H9 (cell line): ENCODE results near the gene USP6NL. TPM values are rescaled to one million over a fixed set of nuclear protein-coding genes. Genes with fewer than 3 reads are reported as not detected.

Experiments
- DNase-seq: peaks from one replicate; pipeline ENCODE4 v3.0.0-alpha.2; 2017
- H2AFZ ChIP-seq: one replicate; pipeline ENCODE4 v1.6.1; 2013; ENCODE audit warnings: mild to moderate bottlenecking, low read length, control low read depth, moderate library complexity
- H2AK5ac ChIP-seq: 2 replicates; pipeline ENCODE4 v1.6.1; 2013; ENCODE audit warnings: low read length, control low read depth, mixed read lengths; ENCODE audit not compliant: insufficient read length
- H2BK120ac ChIP-seq: one replicate; pipeline ENCODE4 v1.6.1; 2013; ENCODE audit warnings: low read depth, mild to moderate bottlenecking, low read length, control low read depth, inconsistent platforms; ENCODE audit not compliant: poor library complexity, severe bottlenecking
- H2BK12ac ChIP-seq: 2 replicates; pipeline ENCODE4 v1.6.1; 2013; ENCODE audit warnings: low read length, control low read depth, mixed read lengths, low read depth; ENCODE audit not compliant: insufficient read length
- H2BK15ac ChIP-seq: 2 replicates; pipeline ENCODE4 v1.6.1; 2013; ENCODE audit warnings: low read depth, low read length, control low read depth
- H2BK20ac ChIP-seq: one replicate; pipeline ENCODE4 v1.6.1; 2013; ENCODE audit warnings: low read depth, mild to moderate bottlenecking, low read length, control low read depth, inconsistent platforms; ENCODE audit not compliant: poor library complexity, severe bottlenecking
- H2BK5ac ChIP-seq: 2 replicates; pipeline ENCODE4 v1.6.1; 2013; ENCODE audit warnings: low read length, control low read depth, mixed read lengths; ENCODE audit not compliant: insufficient read length
- H3K14ac ChIP-seq: 2 replicates; pipeline ENCODE4 v1.6.1; 2013; ENCODE audit warnings: low read length, control low read depth; ENCODE audit not compliant: insufficient read depth
- H3K18ac ChIP-seq: 2 replicates; pipeline ENCODE4 v1.6.1; 2013; ENCODE audit warnings: low read depth, mild to moderate bottlenecking, mixed read lengths, low read length, control low read depth; ENCODE audit not compliant: insufficient read length
- H3K23ac ChIP-seq: 2 replicates; pipeline ENCODE4 v1.6.1; 2013; ENCODE audit warnings: low read length, control low read depth, mixed read lengths, low read depth; ENCODE audit not compliant: insufficient read length
- H3K23me2 ChIP-seq: 2 replicates; pipeline ENCODE4 v1.6.1; 2013; ENCODE audit warnings: low read depth, mild to moderate bottlenecking, mixed read lengths, low read length, control low read depth; ENCODE audit not compliant: insufficient read length, poor library complexity, severe bottlenecking
- H3K27ac ChIP-seq: 2 replicates; pipeline ENCODE4 v1.5.1; 2013; ENCODE audit warnings: low read length, control low read depth, mixed read lengths, low read depth; ENCODE audit not compliant: insufficient read length
- H3K27me3 ChIP-seq: 2 replicates; pipeline ENCODE4 v1.6.1; 2013; ENCODE audit warnings: low read length, control low read depth, inconsistent platforms; ENCODE audit not compliant: insufficient read depth
- H3K4ac ChIP-seq: 2 replicates; pipeline ENCODE4 v1.6.1; 2013; ENCODE audit warnings: low read depth, mild to moderate bottlenecking, control low read depth, inconsistent platforms, low read length, moderate library complexity
- H3K4me1 ChIP-seq: 2 replicates; pipeline ENCODE4 v1.6.1; 2013; ENCODE audit warnings: low read length, control low read depth, inconsistent platforms; ENCODE audit not compliant: insufficient read depth
- H3K4me2 ChIP-seq: 2 replicates; pipeline ENCODE4 v1.6.1; 2013; ENCODE audit warnings: low read length, control low read depth, mixed read lengths; ENCODE audit not compliant: insufficient read length, insufficient read depth
- H3K56ac ChIP-seq: 2 replicates; pipeline ENCODE4 v1.6.1; 2013; ENCODE audit warnings: low read depth, mild to moderate bottlenecking, mixed read lengths, low read length, control low read depth; ENCODE audit not compliant: insufficient read length
- H3K79me1 ChIP-seq: 2 replicates; pipeline ENCODE4 v1.6.1; 2013; ENCODE audit warnings: low read depth, mild to moderate bottlenecking, moderate library complexity, low read length, control low read depth, inconsistent platforms; ENCODE audit not compliant: insufficient read depth, poor library complexity, severe bottlenecking
- H3K79me2 ChIP-seq: 2 replicates; pipeline ENCODE4 v1.6.1; 2013; ENCODE audit warnings: low read length, control low read depth, inconsistent platforms; ENCODE audit not compliant: insufficient read depth
- H3K9ac ChIP-seq: 2 replicates; pipeline ENCODE4 v1.6.1; 2013; ENCODE audit warnings: low read length, control low read depth, mixed read lengths; ENCODE audit not compliant: insufficient read length; ENCODE audit errors: extremely low read depth
- H3K9me3 ChIP-seq: one replicate; pipeline ENCODE4 v1.6.1; 2013; ENCODE audit warnings: low read depth, low read length, inconsistent platforms; ENCODE audit not compliant: control insufficient read depth
- H3T11ph ChIP-seq: one replicate; pipeline ENCODE4 v1.6.1; 2013; ENCODE audit warnings: mild to moderate bottlenecking, low read length, control low read depth, inconsistent platforms
- H4K20me1 ChIP-seq: one replicate; pipeline ENCODE4 v1.6.1; 2013; ENCODE audit not compliant: control insufficient read depth, insufficient read length, insufficient read depth
- H4K5ac ChIP-seq: 2 replicates; pipeline ENCODE4 v1.6.1; 2013; ENCODE audit warnings: low read depth, mild to moderate bottlenecking, mixed read lengths, low read length, control low read depth; ENCODE audit not compliant: insufficient read length
- H4K8ac ChIP-seq: replicated peaks from 2 replicates; pipeline ENCODE4 v1.6.1; 2013; ENCODE audit warnings: low read length, control low read depth, mixed read lengths, low read depth; ENCODE audit not compliant: insufficient read length
- H4K91ac ChIP-seq: 2 replicates; pipeline ENCODE4 v1.6.1; 2013; ENCODE audit warnings: low read depth, mild to moderate bottlenecking, moderate library complexity, mixed read lengths, low read length, control low read depth; ENCODE audit not compliant: insufficient read length
- H3K27ac Mint-ChIP-seq, 3 experiments: 2 replicates in 2 of 3; 3 replicates in 1 of 3; pipeline ENCODE4 v1.8.0; 2020 to 2021; ENCODE audit warnings: mixed read lengths in 3 of 3, mild to moderate bottlenecking in 1 of 3, moderate library complexity in 1 of 3
- H3K27me3 Mint-ChIP-seq: 2 replicates; pipeline ENCODE4 v1.8.0; 2021; ENCODE audit warnings: low read depth, mild to moderate bottlenecking, moderate library complexity, mixed read lengths
- H3K36me3 Mint-ChIP-seq, 3 experiments: 2 replicates in 2 of 3; 3 replicates in 1 of 3; pipeline ENCODE4 v1.8.0; 2020 to 2021; ENCODE audit warnings: low read depth in 3 of 3, mixed read lengths in 3 of 3; ENCODE audit not compliant: insufficient read depth in 1 of 3
- H3K4me1 Mint-ChIP-seq, 2 experiments: 2 replicates each; pipeline ENCODE4 v1.8.0; 2020; ENCODE audit warnings: mixed read lengths in 2 of 2
- H3K4me3 Mint-ChIP-seq, 2 experiments: 2 replicates in 1 of 2; 3 replicates in 1 of 2; pipeline ENCODE4 v1.8.0; 2020 to 2021; ENCODE audit warnings: mild to moderate bottlenecking in 2 of 2, mixed read lengths in 2 of 2, moderate library complexity in 1 of 2
- H3K9me3 Mint-ChIP-seq, 2 experiments: 2 replicates in 1 of 2; 3 replicates in 1 of 2; pipeline ENCODE4 v1.8.0; 2020; ENCODE audit warnings: mild to moderate bottlenecking in 2 of 2, mixed read lengths in 2 of 2, moderate library complexity in 1 of 2
- CTCF ChIP-seq: fragments of 200-600 bp; sonication (generic); conservative IDR thresholded peaks from 3 replicates; pipeline ENCODE4 v1.8.0; 2021; ENCODE audit warnings: antibody characterized with exemption, mild to moderate bottlenecking
- WGBS: extraction: QIAGEN DNeasy Blood & Tissue Kit; methylation state at CpG from one replicate; pipeline ENCODE4 v1.1.7; 2013; ENCODE audit warnings: missing lambda C conversion rate, low lambda C conversion rate, mixed read lengths; ENCODE audit not compliant: insufficient read length; ENCODE audit errors: extremely low coverage; 5-methylcytosine and 5-hydroxymethylcytosine counted together
- total RNA-seq: library from RNA; stranded (reverse); gene quantifications from 2 replicates; pipeline ENCODE4 v1.2.1, GENCODE V29; 2021

The USP6NL gene
- total RNA-seq, 1 experiment from 2014 or later: 28.3 TPM

GRCh38 chr10:11498399-11498798, 113.1 kb downstream of the USP6NL start:
- H3K27me3 ChIP-seq: no peaks in the 10 kb centered on the region
- H2AK5ac ChIP-seq: no peak overlapping the region
- Mint-ChIP-seq H3K9me3 (no peaks in the 10 kb centered on the region), H3K27ac (no peak overlapping the region), H3K4me3 (no peak overlapping the region), H3K27me3 (no peaks in the 10 kb centered on the region), H3K36me3 (peaks cover 10 to 17% (median 17%) of the 10 kb centered on the region in 3 experiments; a peak in 5 of 7 replicates), H3K4me1 (peaks cover 4 to 9% of the 10 kb centered on the region in 2 experiments; a peak in 3 of 4 replicates)
- H3K18ac ChIP-seq: no peak overlapping the region
- no peaks in the 10 kb centered on the region for H3K79me1 ChIP-seq
- no peak overlapping the region for H3K23ac ChIP-seq
- no peak overlapping the region for H2BK5ac ChIP-seq
- H3K4ac ChIP-seq: no peak overlapping the region
- no peak overlapping the region for H4K5ac ChIP-seq
- no peak overlapping the region for H2BK20ac ChIP-seq
- H3K56ac ChIP-seq: no peak overlapping the region
- no peak overlapping the region for H2BK15ac ChIP-seq
- H2AFZ ChIP-seq: no peak overlapping the region
- H4K8ac ChIP-seq: no peak overlapping the region
- H3T11ph ChIP-seq: no peak overlapping the region
- H3K4me1 ChIP-seq: no peaks in the 10 kb centered on the region
- H3K4me2 ChIP-seq: no peak overlapping the region
- no peaks in the 10 kb centered on the region for H3K23me2 ChIP-seq
- no peak overlapping the region for H4K91ac ChIP-seq
- H3K27ac ChIP-seq: no peak overlapping the region
- no peak for TF ChIP-seq CTCF
- no peak overlapping the region for H3K14ac ChIP-seq
- no peak overlapping the region for H3K9ac ChIP-seq
- no peak for DNase-seq
- H2BK120ac ChIP-seq: no peak overlapping the region
- H3K79me2 ChIP-seq: no peaks in the 10 kb centered on the region
- H4K20me1 ChIP-seq: no peaks in the 10 kb centered on the region
- WGBS: no CpG with 5 or more reads among the region's 2 CpGs
- no peak overlapping the region for H2BK12ac ChIP-seq
- no peaks in the 10 kb centered on the region for H3K9me3 ChIP-seq
